HL-60 (cell line): ENCODE measurements around the gene KIF15.

Experiments used
- CTCF ChIP-seq: IDR thresholded peaks from one replicate; pipeline ENCODE4 v1.5.1; 2011; ENCODE audit warnings: low read length, control low read depth, inconsistent platforms; ENCODE audit not compliant: insufficient read depth
- GABPA ChIP-seq: IDR thresholded peaks from 2 replicates; pipeline ENCODE4 v1.6.1; 2012; ENCODE audit warnings: low read depth
- POLR2AphosphoS5 ChIP-seq: IDR thresholded peaks from 2 replicates; pipeline ENCODE4 v1.6.1; 2012; ENCODE audit warnings: low read depth
- TF ChIP-seq, protein P1 (sequence below): IDR thresholded peaks from 2 replicates; pipeline ENCODE4 v1.6.1; 2012; ENCODE audit warnings: low read depth; ENCODE audit not compliant: insufficient replicate concordance

DNA sequence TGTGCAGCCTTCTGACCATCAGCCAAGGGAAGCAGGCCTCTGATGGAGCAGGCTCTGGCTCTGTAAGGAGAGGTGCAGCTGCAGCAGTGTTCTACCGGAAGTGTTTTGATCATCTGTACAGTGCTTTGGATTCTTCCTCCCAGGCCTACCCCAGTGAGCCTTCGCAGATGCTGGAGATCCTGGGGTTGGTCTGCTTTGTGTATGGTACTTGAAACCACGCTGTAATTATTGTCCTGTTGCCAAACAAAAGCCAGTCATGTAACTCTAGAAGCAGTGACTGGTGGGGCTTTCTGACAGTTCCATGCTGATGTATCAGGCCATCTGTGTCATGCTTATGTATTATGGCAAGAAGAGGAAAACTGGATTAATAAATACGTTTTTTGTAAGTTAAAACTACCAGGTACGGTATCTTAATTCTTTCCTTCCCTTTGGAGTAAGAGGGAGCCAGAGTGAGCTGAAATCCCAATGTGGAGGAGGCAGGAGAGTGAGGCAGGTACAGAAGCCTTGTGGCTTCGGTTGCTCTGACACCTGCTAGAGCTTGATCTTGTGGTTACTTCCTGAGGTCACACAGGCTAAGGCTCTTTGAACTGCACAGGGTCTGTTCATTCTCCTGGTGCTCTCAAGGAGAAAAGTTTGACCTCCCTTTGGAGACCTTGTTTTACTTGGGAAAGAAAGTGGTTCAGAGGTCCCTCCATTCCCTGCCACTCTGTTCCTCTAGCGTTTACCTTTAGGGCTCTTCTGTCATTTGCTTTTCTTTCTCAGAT, 103.9 kb downstream of the KIF15 start:
- TF ChIP-seq CTCF, result no peak
- no peak for TF ChIP-seq POLR2AphosphoS5
- TF ChIP-seq GABPA, result no peak
- TF ChIP-seq, protein P1, sequence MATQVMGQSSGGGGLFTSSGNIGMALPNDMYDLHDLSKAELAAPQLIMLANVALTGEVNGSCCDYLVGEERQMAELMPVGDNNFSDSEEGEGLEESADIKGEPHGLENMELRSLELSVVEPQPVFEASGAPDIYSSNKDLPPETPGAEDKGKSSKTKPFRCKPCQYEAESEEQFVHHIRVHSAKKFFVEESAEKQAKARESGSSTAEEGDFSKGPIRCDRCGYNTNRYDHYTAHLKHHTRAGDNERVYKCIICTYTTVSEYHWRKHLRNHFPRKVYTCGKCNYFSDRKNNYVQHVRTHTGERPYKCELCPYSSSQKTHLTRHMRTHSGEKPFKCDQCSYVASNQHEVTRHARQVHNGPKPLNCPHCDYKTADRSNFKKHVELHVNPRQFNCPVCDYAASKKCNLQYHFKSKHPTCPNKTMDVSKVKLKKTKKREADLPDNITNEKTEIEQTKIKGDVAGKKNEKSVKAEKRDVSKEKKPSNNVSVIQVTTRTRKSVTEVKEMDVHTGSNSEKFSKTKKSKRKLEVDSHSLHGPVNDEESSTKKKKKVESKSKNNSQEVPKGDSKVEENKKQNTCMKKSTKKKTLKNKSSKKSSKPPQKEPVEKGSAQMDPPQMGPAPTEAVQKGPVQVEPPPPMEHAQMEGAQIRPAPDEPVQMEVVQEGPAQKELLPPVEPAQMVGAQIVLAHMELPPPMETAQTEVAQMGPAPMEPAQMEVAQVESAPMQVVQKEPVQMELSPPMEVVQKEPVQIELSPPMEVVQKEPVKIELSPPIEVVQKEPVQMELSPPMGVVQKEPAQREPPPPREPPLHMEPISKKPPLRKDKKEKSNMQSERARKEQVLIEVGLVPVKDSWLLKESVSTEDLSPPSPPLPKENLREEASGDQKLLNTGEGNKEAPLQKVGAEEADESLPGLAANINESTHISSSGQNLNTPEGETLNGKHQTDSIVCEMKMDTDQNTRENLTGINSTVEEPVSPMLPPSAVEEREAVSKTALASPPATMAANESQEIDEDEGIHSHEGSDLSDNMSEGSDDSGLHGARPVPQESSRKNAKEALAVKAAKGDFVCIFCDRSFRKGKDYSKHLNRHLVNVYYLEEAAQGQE, result no peak
